Hepatic stellate cell (primary cell): Measurements from ENCODE around the gene OR4P4.

Experiments used
- DNase-seq: peaks from one replicate; pipeline ENCODE4 v3.0.0; 2011; ENCODE audit warnings: low spot score

OR4P4 gene

DNA sequence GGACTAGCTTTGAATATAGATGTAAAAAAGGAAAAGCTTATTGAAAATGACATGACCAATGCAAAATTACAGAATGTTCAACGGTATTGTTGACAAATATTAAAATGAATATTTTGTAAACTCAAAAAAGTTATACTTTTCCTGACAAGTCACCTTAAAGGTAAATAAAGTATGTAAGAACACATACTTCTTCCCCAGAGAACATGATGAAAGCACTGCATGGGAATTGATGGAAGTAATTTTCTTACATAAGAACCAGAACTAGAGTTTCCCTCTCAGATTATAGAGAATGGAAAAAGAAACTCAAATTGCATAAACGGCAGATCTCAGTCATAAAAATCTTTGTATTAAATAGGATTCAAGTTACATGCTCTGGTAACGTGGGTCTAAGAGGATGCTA is at the start of gene OR4P4:
Gene OR4P4, plus strand, starts transcription at position 301 of the 400 bp plus-strand sequence.
- DNase-seq = no peak

DNA sequence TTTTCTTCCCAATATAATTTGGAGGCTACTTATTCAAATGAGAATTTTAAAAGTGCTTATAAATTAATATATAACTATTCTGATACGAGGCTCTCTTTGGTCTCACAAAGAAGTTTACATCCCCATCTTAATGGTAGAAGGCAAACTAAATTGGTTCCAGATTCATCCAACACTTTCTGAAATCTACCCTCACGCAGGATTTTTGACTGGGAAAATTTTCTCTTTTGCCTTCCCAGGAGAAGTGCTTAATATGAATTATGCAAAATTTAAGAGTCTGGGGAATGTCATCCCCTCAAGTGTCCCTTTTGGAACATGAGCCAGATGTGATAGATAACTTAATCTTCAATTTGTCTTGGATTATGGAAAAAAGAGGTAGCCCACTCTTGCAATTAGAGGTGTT is 27.4 kb upstream of the OR4P4 start, which contains the start of gene OR4C11:
Gene OR4C11, minus strand, starts transcription at position 101 of the 400 bp plus-strand sequence. CDS start 3,272 bp downstream, outside the sequence.
- DNase-seq = no peak

DNA sequence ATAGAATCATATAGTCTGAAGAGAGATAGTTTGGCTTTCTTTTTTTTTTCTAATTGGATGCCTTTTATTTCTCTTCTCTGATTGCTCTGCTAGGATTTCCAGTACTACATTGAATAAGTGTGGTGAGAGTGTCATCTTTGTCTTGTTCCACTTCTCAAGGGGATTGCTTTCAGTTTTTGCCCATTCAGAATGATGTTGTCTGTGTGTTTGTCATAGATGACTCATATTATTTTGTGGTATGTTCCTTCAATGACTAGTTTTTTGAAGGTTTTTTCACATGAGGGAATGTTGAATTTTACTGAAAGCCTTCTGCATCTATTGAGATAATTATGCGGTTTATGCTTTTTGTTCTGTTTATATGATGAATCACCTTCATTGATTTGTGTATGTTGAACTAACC is 10.4 kb upstream of the OR4P4 start:
- DNase-seq = no peak

DNA sequence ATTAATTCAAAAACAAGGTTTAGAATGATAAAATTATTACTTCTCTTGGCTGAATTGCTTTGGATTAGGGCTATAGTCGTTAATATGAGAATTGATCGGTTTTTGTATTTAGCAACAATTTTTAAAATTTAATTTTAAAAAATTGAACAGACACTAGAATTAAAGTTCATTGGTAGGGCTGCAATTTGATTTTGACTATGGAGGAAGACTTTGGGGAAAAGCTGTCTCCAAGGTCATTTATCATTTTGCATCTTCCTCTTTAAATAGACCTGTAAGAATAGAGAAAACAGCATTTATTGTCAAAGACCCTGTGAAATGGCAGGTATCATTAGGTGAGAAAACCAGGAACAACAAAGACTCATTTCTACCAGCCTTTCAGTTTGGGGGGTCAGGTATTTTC is 13.1 kb downstream of the OR4P4 start, which contains the start of gene OR4S2:
Gene OR4S2, plus strand, starts transcription at position 301 of the 400 bp plus-strand sequence. CDS start 2,577 bp downstream, outside the sequence.
- no peak for DNase-seq

DNA sequence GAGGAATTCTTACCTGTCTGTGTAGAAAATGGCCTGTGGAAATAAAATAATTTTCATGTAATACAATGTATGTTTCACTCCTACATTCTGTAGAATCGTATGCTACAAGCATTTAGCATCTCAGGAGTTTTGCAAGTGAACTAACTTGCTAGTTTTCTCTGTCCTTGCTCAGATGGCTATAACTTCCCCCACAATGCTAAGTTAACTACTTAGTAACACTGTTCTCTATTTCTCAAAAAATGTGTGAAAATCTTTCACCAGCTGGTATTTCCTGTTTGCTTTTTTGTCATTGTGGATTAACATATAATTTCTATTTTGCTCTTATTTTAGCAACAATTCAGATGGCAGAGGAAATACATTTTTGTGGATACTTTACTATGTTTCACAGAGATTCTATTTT is 17.6 kb downstream of the OR4P4 start:
- no peak for DNase-seq

DNA sequence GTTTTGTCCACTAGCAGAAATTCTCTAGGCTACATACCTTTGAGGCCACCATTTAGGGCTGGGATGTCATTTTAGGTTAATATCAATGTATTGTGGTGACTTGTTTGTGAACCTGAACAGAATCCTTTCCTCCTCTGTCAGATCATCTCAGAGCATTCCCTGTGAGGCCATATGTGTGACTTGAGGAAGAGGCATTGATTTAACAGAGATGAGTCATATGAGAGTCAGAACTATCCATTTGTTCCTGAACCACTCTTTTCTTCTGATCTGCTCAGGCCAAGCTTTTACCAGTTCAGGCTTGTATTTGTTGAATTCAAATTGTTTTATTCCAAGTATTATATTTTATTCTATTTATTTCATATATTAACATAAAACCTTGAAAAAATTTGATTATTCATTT is 20.2 kb downstream of the OR4P4 start:
- DNase-seq = no peak

DNA sequence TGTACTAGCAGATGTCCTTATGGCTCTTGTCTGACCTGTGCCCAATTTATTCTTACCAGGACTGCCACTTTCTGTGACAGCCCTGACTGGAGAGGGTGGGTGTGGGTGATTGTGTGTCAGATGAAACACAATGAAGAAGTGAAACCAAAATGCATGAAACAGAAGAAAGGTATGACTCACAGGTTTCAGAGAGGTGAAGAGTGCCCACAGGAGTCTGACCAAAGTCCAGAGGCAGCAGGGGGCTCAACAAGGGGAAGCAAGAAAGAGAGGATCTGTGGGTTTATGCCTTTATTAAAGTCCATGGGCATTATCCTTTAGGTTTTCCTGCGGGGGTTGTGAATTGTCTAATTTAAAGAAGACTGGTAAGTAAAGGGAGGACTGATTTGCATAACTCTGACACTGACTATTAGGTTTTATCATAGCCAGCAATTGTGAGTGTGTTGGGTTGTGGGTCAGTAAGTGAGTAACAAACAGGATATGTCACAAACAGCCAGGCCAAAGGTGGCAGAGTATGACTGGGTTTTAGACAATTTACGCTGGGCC is 23.2 kb downstream of the OR4P4 start:
- no peak for DNase-seq

DNA sequence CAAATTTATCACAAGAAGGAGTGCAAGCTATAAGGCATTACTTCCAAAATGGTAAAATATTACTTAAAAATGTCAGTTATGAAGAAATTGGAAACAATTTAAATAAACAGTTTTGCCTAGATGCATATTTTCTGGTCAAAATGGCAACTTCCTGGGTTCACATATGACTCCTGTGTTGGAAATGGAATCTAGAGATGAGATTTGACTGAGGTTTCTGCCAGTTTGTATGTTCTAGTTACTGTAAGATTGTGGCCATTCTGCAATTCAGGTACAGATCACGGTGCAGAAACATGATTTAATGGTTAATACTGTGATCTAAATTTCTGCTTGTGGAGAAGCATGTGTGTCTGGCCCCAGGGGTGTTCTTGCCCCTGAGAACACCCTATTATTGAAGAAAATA is 23.7 kb downstream of the OR4P4 start:
- no peak for DNase-seq

DNA sequence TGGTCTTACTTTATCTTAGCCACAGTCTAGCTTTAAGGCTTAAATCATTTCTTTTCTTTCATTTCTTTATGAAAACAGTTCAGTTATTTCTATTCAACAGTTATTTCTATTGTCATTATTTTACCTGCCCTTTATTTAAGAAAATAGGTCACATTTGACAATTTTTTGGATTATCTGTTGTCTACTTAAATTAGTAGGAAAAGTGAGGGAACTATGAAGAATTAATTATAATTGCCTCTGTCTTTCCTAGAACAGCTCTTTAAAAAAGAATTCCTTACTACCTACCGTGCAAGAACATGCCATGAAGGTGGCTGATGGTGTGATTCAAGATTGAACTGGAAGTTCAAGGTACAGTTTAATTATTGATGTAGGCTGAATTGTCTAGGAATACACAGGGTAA is 27.0 kb downstream of the OR4P4 start, which contains the start of gene OR4C6:
Gene OR4C6, plus strand, starts transcription at position 301 of the 400 bp plus-strand sequence. CDS start 2,966 bp downstream, outside the sequence.
- DNase-seq = no peak

DNA sequence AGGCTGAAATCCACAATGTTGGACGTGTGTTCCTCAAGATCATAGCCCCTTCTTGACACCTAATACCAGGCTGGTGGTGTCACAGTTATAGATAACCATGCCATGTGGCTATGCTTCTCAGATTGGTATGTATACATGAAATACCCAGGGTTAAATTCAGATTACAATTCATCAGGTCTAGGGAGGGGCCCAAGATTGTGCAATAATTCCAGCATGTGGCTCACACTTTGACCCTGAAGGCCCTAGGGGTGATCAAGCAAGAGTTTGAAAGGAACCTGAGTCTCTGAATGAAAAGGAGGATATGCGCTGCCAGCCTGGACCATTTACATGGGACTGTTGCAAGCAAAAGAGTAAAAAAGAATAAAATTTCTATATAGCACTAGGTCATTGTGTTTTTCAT is 34.5 kb downstream of the OR4P4 start:
- DNase-seq = no peak

DNA sequence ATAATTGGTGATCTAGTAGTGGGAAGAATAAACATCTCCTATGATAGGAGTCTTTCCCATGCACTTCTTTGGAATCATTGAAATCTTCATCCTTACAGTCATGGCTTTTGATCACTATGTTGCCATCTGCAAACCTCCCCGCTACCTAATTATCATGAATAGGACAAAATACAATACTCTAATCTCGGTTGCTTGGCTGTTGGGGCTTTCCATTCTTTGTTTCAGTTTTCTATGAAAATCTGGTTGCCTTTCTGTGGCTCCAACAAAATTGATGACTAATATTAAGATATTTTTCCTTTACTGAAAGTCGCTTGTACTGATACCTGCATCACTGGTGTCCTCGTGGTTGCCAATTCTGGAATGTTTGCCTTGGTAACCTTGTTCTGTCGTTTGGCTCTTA is 38.9 kb downstream of the OR4P4 start:
- no peak for DNase-seq
